Endothelial cell of umbilical vein (primary cell): Measurements from ENCODE around the gene CROCC. TPM values are rescaled to one million over a fixed set of nuclear protein-coding genes. Genes with fewer than 3 reads are reported as not detected.

ENCODE experiments used
- BruUV-seq: library from RNA; stranded (reverse); fragments of 400-500 nt; replicated peaks from 2 replicates; lab custom pipeline; 2021; lab: Mats Ljungman, UMichigan
- CTCF ChIA-PET: fragments of 300-600, 350-600 bp; sonication (Branson Sonifier 250); formaldehyde crosslinking; loops from one replicate; lab custom pipeline; 2021; ENCODE audit warnings: antibody characterized with exemption, inconsistent platforms; lab: Charles Lee
- POLR2A ChIA-PET: fragments of 300-600, 350-600 bp; sonication (Branson Sonifier 250); formaldehyde crosslinking; loops from one replicate; lab custom pipeline; 2021; ENCODE audit warnings: antibody characterized with exemption, inconsistent platforms; lab: Charles Lee
- DNase-seq: peaks from one replicate; pipeline ENCODE4 v3.0.0-alpha.2; 2011; ENCODE audit warnings: low read depth, low spot score
- FAIRE-seq: peaks from 2 replicates; lab custom pipeline; 2011; peaks lifted over from hg19 to GRCh38; lab: Jason Lieb, UNC
- H2AFZ ChIP-seq: 2 replicates; pipeline ENCODE4 v1.6.0; 2012; ENCODE audit warnings: low read depth, low read length, control low read depth, inconsistent platforms
- H3K27ac ChIP-seq: 2 replicates; pipeline ENCODE4 v1.5.1; 2011; ENCODE audit warnings: low read depth, mild to moderate bottlenecking, control low read depth, low read length, moderate library complexity; ENCODE audit not compliant: insufficient read depth
- H3K27me3 ChIP-seq, 2 experiments: 2 replicates each; pipeline versions ENCODE4 v1.6.0 to v1.6.1; 2011; ENCODE audit warnings: low read length in 2 of 2, mixed read lengths in 1 of 2; ENCODE audit not compliant: control insufficient read depth in 2 of 2, insufficient read depth in 2 of 2
- H3K36me3 ChIP-seq, 2 experiments: 2 replicates in 1 of 2; 3 replicates in 1 of 2; pipeline ENCODE4 v1.5.1; 2011; ENCODE audit warnings: low read length in 2 of 2, mild to moderate bottlenecking in 1 of 2, moderate library complexity in 1 of 2; ENCODE audit not compliant: control insufficient read depth in 2 of 2, insufficient read depth in 2 of 2; ENCODE audit errors: extremely low read depth in 1 of 2
- H3K4me1 ChIP-seq: 3 replicates; pipeline ENCODE4 v1.5.1; 2011; ENCODE audit warnings: mild to moderate bottlenecking, low read length; ENCODE audit not compliant: control insufficient read depth, insufficient read depth; ENCODE audit errors: extremely low read depth
- H3K4me2 ChIP-seq: 2 replicates; pipeline ENCODE4 v1.6.1; 2011; ENCODE audit warnings: low read length, control low read depth, mixed read lengths; ENCODE audit not compliant: insufficient read depth
- H3K4me3 ChIP-seq, 3 experiments: fragments of 200-600 bp in 1 of 3; sonication (generic), shearing (Covaris generic) in 1 of 3; replicated peaks in 1 of 3; 2 replicates each; pipeline ENCODE4 v1.5.1; 2011 to 2016; ENCODE audit warnings: control low read depth in 3 of 3, low read length in 3 of 3, mild to moderate bottlenecking in 2 of 3, inconsistent platforms in 1 of 3, low read depth in 1 of 3, moderate library complexity in 1 of 3; ENCODE audit not compliant: insufficient read depth in 1 of 3
- H3K79me2 ChIP-seq: 2 replicates; pipeline ENCODE4 v1.6.0; 2012; ENCODE audit warnings: low read length, inconsistent platforms; ENCODE audit not compliant: control insufficient read depth, insufficient read depth
- H3K9ac ChIP-seq: replicated peaks from 2 replicates; pipeline ENCODE3; 2011; ENCODE audit warnings: low read length, control low read depth; ENCODE audit not compliant: insufficient read depth; ENCODE audit errors: extremely low read depth
- H3K9me1 ChIP-seq: replicated peaks from 3 replicates; pipeline ENCODE4 v1.6.0; 2011; ENCODE audit warnings: mild to moderate bottlenecking, low read length; ENCODE audit not compliant: control insufficient read depth, insufficient read depth; ENCODE audit errors: extremely low read depth
- H3K9me3 ChIP-seq: replicated peaks from 2 replicates; pipeline ENCODE4 v1.5.1; 2012; ENCODE audit warnings: low read length, inconsistent platforms; ENCODE audit not compliant: control insufficient read depth, insufficient read depth
- H4K20me1 ChIP-seq: replicated peaks from 2 replicates; pipeline ENCODE3; 2011; ENCODE audit warnings: mild to moderate bottlenecking, low read length; ENCODE audit not compliant: control insufficient read depth, insufficient read depth; ENCODE audit errors: extremely low read depth
- EZH2 ChIP-seq: IDR thresholded peaks from 2 replicates; pipeline ENCODE4 v1.6.1; 2012; ENCODE audit warnings: borderline replicate concordance, low read depth, mild to moderate bottlenecking, moderate library complexity, low read length, inconsistent platforms; ENCODE audit not compliant: severe bottlenecking
- FOS ChIP-seq: IDR thresholded peaks from 2 replicates; pipeline ENCODE4 v1.6.1; 2011; ENCODE audit warnings: mild to moderate bottlenecking, low read length, moderate library complexity, borderline replicate concordance; ENCODE audit not compliant: insufficient read depth
- GATA2 ChIP-seq: IDR thresholded peaks from 2 replicates; pipeline ENCODE4 v1.7.0; 2011; ENCODE audit warnings: low read depth, mild to moderate bottlenecking, moderate library complexity, mixed read lengths, low read length; ENCODE audit not compliant: insufficient read length, insufficient read depth
- JUN ChIP-seq: IDR thresholded peaks from 2 replicates; pipeline ENCODE4 v1.6.1; 2011; ENCODE audit warnings: borderline replicate concordance, low read depth; ENCODE audit not compliant: insufficient read length, insufficient read depth
- MAX ChIP-seq: IDR thresholded peaks from 2 replicates; pipeline ENCODE4 v1.6.1; 2011; ENCODE audit not compliant: insufficient read depth, insufficient read length
- MYC ChIP-seq: IDR thresholded peaks from one replicate; pipeline ENCODE4 v1.6.1; 2011; ENCODE audit warnings: mild to moderate bottlenecking, low read depth, low read length
- POLR2A ChIP-seq: IDR thresholded peaks from 2 replicates; pipeline ENCODE4 v1.6.1; 2012; ENCODE audit warnings: low read depth, mild to moderate bottlenecking, control low read depth, low read length
- POLR2AphosphoS5 ChIP-seq: IDR thresholded peaks from 2 replicates; pipeline ENCODE4 v1.6.1; 2012; ENCODE audit warnings: low read depth, mild to moderate bottlenecking, control low read depth, low read length, moderate library complexity; ENCODE audit not compliant: insufficient read depth
- dilution Hi-C: fragments of 300-500 bp; cut with MboI; formaldehyde crosslinking; loops from one replicate; pipeline ENCODE4 v1.15.0; 2019; ENCODE audit warnings: low sequenced_read_pairs; ENCODE audit not compliant: extremely low pct_ligation_motif_present
- intact Hi-C: fragments of 100-400 bp; cut with micrococcal nuclease; formaldehyde crosslinking; loops from one replicate; pipeline ENCODE4 v1.10.0; 2022
- polyA plus RNA-seq, 4 experiments: library from polyadenylated mRNA; depleted of rRNA in 3 of 4; stranded (reverse) in 3 of 4; unstranded in 1 of 4; fragments of >200 nt; gene quantifications; 2 replicates each; pipeline versions ENCODE4 v1.2.1 to v1.2.3, GENCODE V29; 2011 to 2012; ENCODE audit warnings: missing spikeins in 1 of 4
- total RNA-seq: library from RNA; stranded (reverse); gene quantifications from 2 replicates; pipeline ENCODE4 v1.2.3, GENCODE V29; 2021
- TF ChIP-seq, protein P1 (sequence below), 2 donors: IDR thresholded peaks; 1 replicate in 1 of 2; 2 replicates in 1 of 2; pipeline ENCODE4 v1.5.1; 2011; ENCODE audit warnings: low read length in 2 of 2, mild to moderate bottlenecking in 2 of 2, moderate library complexity in 2 of 2, control low read depth in 1 of 2, inconsistent platforms in 1 of 2, low read depth in 1 of 2; ENCODE audit not compliant: insufficient read depth in 1 of 2; ENCODE audit errors: extremely low read depth in 1 of 2

CROCC gene
- total and polyA plus RNA-seq, 2 donors (not counting 3 experiments of a cell fraction or from before 2014, with no cell fraction given) = 18.3 to 35.5 TPM

GRCh38 chr1:17007121-17007520 lies 85.4 kb downstream of the CROCC start:
- Histone ChIP-seq H3K9me1 (no peaks in the 10 kb centered on the region), H3K79me2 (no peaks in the 10 kb centered on the region), H3K9ac (no peak overlapping the region), H3K4me3 (no peak overlapping the region), H3K27ac (no peak overlapping the region), H4K20me1 (no peaks in the 10 kb centered on the region), H3K4me1 (peaks cover 17% of the 10 kb centered on the region), H2AFZ (no peak overlapping the region), H3K4me2 (no peak overlapping the region), H3K36me3 (peaks cover 0 to 15% of the 10 kb centered on the region in 2 experiments), H3K9me3 (no peaks in the 10 kb centered on the region), H3K27me3 (no peaks in the 10 kb centered on the region)
- POLR2A ChIA-PET = interaction anchor here (0.7 kb wide), 1 partner anchor 39 kb away, joined by 3 read pairs; no protein-coding TSS in a partner anchor
- TF ChIP-seq MAX (no peak), GATA2 (no peak), FOS (no peak), MYC (no peak), EZH2 (no peak), POLR2A (no peak), JUN (no peak), POLR2AphosphoS5 (no peak)
- TF ChIP-seq, protein P1, sequence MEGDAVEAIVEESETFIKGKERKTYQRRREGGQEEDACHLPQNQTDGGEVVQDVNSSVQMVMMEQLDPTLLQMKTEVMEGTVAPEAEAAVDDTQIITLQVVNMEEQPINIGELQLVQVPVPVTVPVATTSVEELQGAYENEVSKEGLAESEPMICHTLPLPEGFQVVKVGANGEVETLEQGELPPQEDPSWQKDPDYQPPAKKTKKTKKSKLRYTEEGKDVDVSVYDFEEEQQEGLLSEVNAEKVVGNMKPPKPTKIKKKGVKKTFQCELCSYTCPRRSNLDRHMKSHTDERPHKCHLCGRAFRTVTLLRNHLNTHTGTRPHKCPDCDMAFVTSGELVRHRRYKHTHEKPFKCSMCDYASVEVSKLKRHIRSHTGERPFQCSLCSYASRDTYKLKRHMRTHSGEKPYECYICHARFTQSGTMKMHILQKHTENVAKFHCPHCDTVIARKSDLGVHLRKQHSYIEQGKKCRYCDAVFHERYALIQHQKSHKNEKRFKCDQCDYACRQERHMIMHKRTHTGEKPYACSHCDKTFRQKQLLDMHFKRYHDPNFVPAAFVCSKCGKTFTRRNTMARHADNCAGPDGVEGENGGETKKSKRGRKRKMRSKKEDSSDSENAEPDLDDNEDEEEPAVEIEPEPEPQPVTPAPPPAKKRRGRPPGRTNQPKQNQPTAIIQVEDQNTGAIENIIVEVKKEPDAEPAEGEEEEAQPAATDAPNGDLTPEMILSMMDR (IDR thresholded peaks at IDR 0.05; ENCODE audit: extremely low read depth in 1 of 2, insufficient read depth in 1 of 2, low read depth in 1 of 2, low read length in 2 of 2) = no peak
- no TSS peak for BruUV-seq
- dilution Hi-C loops = no loop called here
- DNase-seq = no peak
- intact Hi-C loops = no loop called here
- FAIRE-seq = no peak
- CTCF ChIA-PET = no interaction called here
